Activated T-cell treated with anti-CD3 and anti-CD28 coated beads, Interleukin-2, amount 50 U/mL, for 72 hours (primary cell): ENCODE results near the gene CFAP161. TPM values are rescaled to one million over a fixed set of nuclear protein-coding genes. Genes with fewer than 3 reads are reported as not detected.
"Not testable (repeated sequence)": the region's sequence is repeated elsewhere in the genome, so short reads cannot be mapped to it uniquely, and the experiment has no call there.

Source experiments
- ATAC-seq, 2 donors: fragments of 150-1000 bp; cut with Tn5 transposase; replicated peaks in 1 of 2; 2 replicates each; pipeline ENCODE4 v1.10.0; 2021; ENCODE audit warnings: moderate library complexity in 2 of 2, mild to moderate bottlenecking in 1 of 2
- DNase-seq, 2 donors: peaks; one replicate each; pipeline ENCODE4 v3.0.0; 2021 to 2022; ENCODE audit warnings: mixed read lengths in 1 of 2
- H3K27ac Mint-ChIP-seq: one replicate; pipeline ENCODE4 v1.8.0; 2022; ENCODE audit warnings: mild to moderate bottlenecking, moderate library complexity, mixed read lengths
- H3K27me3 Mint-ChIP-seq: one replicate; pipeline ENCODE4 v1.8.0; 2022; ENCODE audit warnings: low read depth, mixed read lengths
- H3K36me3 Mint-ChIP-seq, 2 donors: one replicate each; pipeline ENCODE4 v1.8.0; 2022; ENCODE audit warnings: mixed read lengths in 2 of 2, mild to moderate bottlenecking in 1 of 2; ENCODE audit not compliant: insufficient read depth in 2 of 2
- H3K4me1 Mint-ChIP-seq: one replicate; pipeline ENCODE4 v1.8.0; 2022; ENCODE audit warnings: low read depth, mixed read lengths
- H3K4me3 Mint-ChIP-seq, 2 donors: one replicate each; pipeline ENCODE4 v1.8.0; 2022; ENCODE audit warnings: mild to moderate bottlenecking in 2 of 2, mixed read lengths in 2 of 2, moderate library complexity in 2 of 2
- H3K9me3 Mint-ChIP-seq, 2 donors: one replicate each; pipeline ENCODE4 v1.8.0; 2022; ENCODE audit warnings: mixed read lengths in 2 of 2
- total RNA-seq, 2 donors: library from RNA; stranded (reverse); gene quantifications; one replicate each; pipeline ENCODE4 v1.2.3, GENCODE V29; 2022

CFAP161 gene
- total RNA-seq, 2 donors from 2014 or later: 0.48 TPM; not detected in 1

- no peaks in the 10 kb centered on the region for H3K36me3 Mint-ChIP-seq
- DNase-seq (no peak), ATAC-seq (no peak)
- H3K27me3 Mint-ChIP-seq: peaks cover 34% of the 10 kb centered on the region
- H3K27ac Mint-ChIP-seq: no peak overlapping the region
- H3K9me3 Mint-ChIP-seq: no peaks in the 10 kb centered on the region
- peaks cover 12% of the 10 kb centered on the region for H3K4me1 Mint-ChIP-seq
- H3K4me3 Mint-ChIP-seq: no peak overlapping the region
Observed at GRCh38 chr15:81113204-81113657, 20.8 kb upstream of the CFAP161 start.

GRCh38 chr15:81113861-81114291 is 20.2 kb upstream of the CFAP161 start:
- Mint-ChIP-seq H3K4me1 (peaks cover 12% of the 10 kb centered on the region), H3K4me3 (no peak overlapping the region), H3K27me3 (peaks cover 34% of the 10 kb centered on the region), H3K36me3 (no peaks in the 10 kb centered on the region), H3K9me3 (no peaks in the 10 kb centered on the region), H3K27ac (no peak overlapping the region)
- ATAC-seq: no peak
- no peak for DNase-seq

- no peaks in the 10 kb centered on the region for H3K9me3 Mint-ChIP-seq
- peaks cover 34% of the 10 kb centered on the region for H3K27me3 Mint-ChIP-seq
- no peak overlapping the region for H3K4me3 Mint-ChIP-seq
Observed at GRCh38 chr15:81115054-81115939, 18.8 kb upstream of the CFAP161 start.

GRCh38 chr15:81117136-81117535 is 16.9 kb upstream of the CFAP161 start:
- no peaks in the 10 kb centered on the region for H3K36me3 Mint-ChIP-seq
- peaks cover 4% of the 10 kb centered on the region for H3K4me1 Mint-ChIP-seq
- peaks cover 29% of the 10 kb centered on the region for H3K27me3 Mint-ChIP-seq
- no peak overlapping the region for H3K4me3 Mint-ChIP-seq
- no peak overlapping the region for H3K27ac Mint-ChIP-seq
- ATAC-seq (no peak), DNase-seq (no peak)
- no peaks in the 10 kb centered on the region for H3K9me3 Mint-ChIP-seq

More at GRCh38 chr15:81115054-81115939, 18.8 kb upstream of the CFAP161 start:
- ATAC-seq (no peak), DNase-seq (no peak)
- Mint-ChIP-seq H3K27ac (no peak overlapping the region), H3K36me3 (no peaks in the 10 kb centered on the region), H3K4me1 (peaks cover 12% of the 10 kb centered on the region)

- Mint-ChIP-seq H3K27me3 (peaks cover 29% of the 10 kb centered on the region), H3K4me1 (peaks cover 4% of the 10 kb centered on the region), H3K9me3 (no peaks in the 10 kb centered on the region), H3K27ac (no peak overlapping the region), H3K36me3 (no peaks in the 10 kb centered on the region), H3K4me3 (no peak overlapping the region)
- DNase-seq (no peak), ATAC-seq (no peak)
Observed at GRCh38 chr15:81117581-81117980, 16.5 kb upstream of the CFAP161 start.

GRCh38 chr15:81118361-81118760 is 15.7 kb upstream of the CFAP161 start:
- no peak overlapping the region for H3K27ac Mint-ChIP-seq
- H3K27me3 Mint-ChIP-seq: peaks cover 29% of the 10 kb centered on the region
- no peaks in the 10 kb centered on the region for H3K9me3 Mint-ChIP-seq
- H3K4me1 Mint-ChIP-seq: peaks cover 4% of the 10 kb centered on the region
- no peak overlapping the region for H3K4me3 Mint-ChIP-seq
- DNase-seq (no peak), ATAC-seq (no peak)
- no peaks in the 10 kb centered on the region for H3K36me3 Mint-ChIP-seq

- Mint-ChIP-seq H3K9me3 (no peaks in the 10 kb centered on the region), H3K4me3 (no peak overlapping the region), H3K27me3 (peaks cover 33% of the 10 kb centered on the region), H3K36me3 (no peaks in the 10 kb centered on the region), H3K4me1 (peaks cover 4% of the 10 kb centered on the region), H3K27ac (no peak overlapping the region)
- ATAC-seq (no peak), DNase-seq (no peak)
Observed at GRCh38 chr15:81120069-81120468, 14.0 kb upstream of the CFAP161 start.

GRCh38 chr15:81126892-81127291 is 7.2 kb upstream of the CFAP161 start:
- H3K27ac Mint-ChIP-seq: no peak overlapping the region
- peaks cover 4 to 7% of the 10 kb centered on the region in 2 donors for H3K36me3 Mint-ChIP-seq
- no peak overlapping the region for H3K4me3 Mint-ChIP-seq
- DNase-seq (no peak), ATAC-seq (no peak)
- peaks cover 31% of the 10 kb centered on the region for H3K27me3 Mint-ChIP-seq
- H3K4me1 Mint-ChIP-seq: no peaks in the 10 kb centered on the region
- H3K9me3 Mint-ChIP-seq: peaks cover 3 to 5% of the 10 kb centered on the region in 2 donors

GRCh38 chr15:81141478-81141877 is 7.4 kb downstream of the CFAP161 start:
- H3K36me3 Mint-ChIP-seq, H3K9me3 Mint-ChIP-seq, ATAC-seq, H3K27ac Mint-ChIP-seq, H3K4me1 Mint-ChIP-seq, DNase-seq, H3K4me3 Mint-ChIP-seq: not testable (repeated sequence)
- peaks cover 32% of the 10 kb centered on the region for H3K27me3 Mint-ChIP-seq

- H3K4me1 Mint-ChIP-seq: no peaks in the 10 kb centered on the region
- H3K27me3 Mint-ChIP-seq: peaks cover 10% of the 10 kb centered on the region
- H3K9me3 Mint-ChIP-seq: no peaks in the 10 kb centered on the region
- H3K4me3 Mint-ChIP-seq: no peak overlapping the region
- no peak for ATAC-seq
- no peaks in the 10 kb centered on the region for H3K36me3 Mint-ChIP-seq
- H3K27ac Mint-ChIP-seq: no peak overlapping the region
- no peak for DNase-seq
Observed at GRCh38 chr15:81146006-81146405, 11.9 kb downstream of the CFAP161 start.

- DNase-seq (no peak), ATAC-seq (no peak)
- Mint-ChIP-seq H3K4me1 (no peaks in the 10 kb centered on the region), H3K36me3 (no peaks in the 10 kb centered on the region), H3K9me3 (no peaks in the 10 kb centered on the region), H3K27me3 (peaks cover 10% of the 10 kb centered on the region), H3K27ac (no peak overlapping the region), H3K4me3 (no peak overlapping the region)
Observed at GRCh38 chr15:81146466-81146865, 12.4 kb downstream of the CFAP161 start.

- H3K36me3 Mint-ChIP-seq: no peaks in the 10 kb centered on the region
- no peak for ATAC-seq
Observed at GRCh38 chr15:81151389-81151788, 17.3 kb downstream of the CFAP161 start.

GRCh38 chr15:81152339-81152738 is 18.3 kb downstream of the CFAP161 start:
- Mint-ChIP-seq H3K4me1 (no peaks in the 10 kb centered on the region), H3K9me3 (no peaks in the 10 kb centered on the region), H3K27me3 (peaks cover 6% of the 10 kb centered on the region), H3K4me3 (no peak overlapping the region), H3K27ac (no peak overlapping the region), H3K36me3 (no peaks in the 10 kb centered on the region)
- DNase-seq: no peak
- no peak for ATAC-seq

More at GRCh38 chr15:81151389-81151788, 17.3 kb downstream of the CFAP161 start:
- DNase-seq: no peak
- Mint-ChIP-seq H3K27me3 (no peaks in the 10 kb centered on the region), H3K4me1 (no peaks in the 10 kb centered on the region), H3K4me3 (no peak overlapping the region), H3K27ac (no peak overlapping the region), H3K9me3 (no peaks in the 10 kb centered on the region)
